Measurements from ENCODE around the gene ANKRD49. TPM values are rescaled to one million over a fixed set of nuclear protein-coding genes. Genes with fewer than 3 reads are reported as not detected.

ANKRD49 gene
- total and polyA plus RNA-seq, 9 donors, result 12.9 to 23.0 (median 15.0) TPM

GRCh38 chr11:94511932-94512781 is 18.4 kb downstream of the ANKRD49 start, which contains the start of gene C11orf97:
Gene C11orf97, plus strand, starts transcription at chr11:94512461. Its CDS starts 68 bp downstream, at chr11:94512529.
- peak; percentile 51 to 76 (median 65) for DNase-seq
- intact Hi-C loops (cut with DNase I), result no loop called here

GRCh38 chr11:94513091-94513490 is 19.3 kb downstream of the ANKRD49 start:
- Histone ChIP-seq H3K27ac (no peak overlapping the region), H3K4me3 (no peak overlapping the region), H3K27me3 (no peaks in the 10 kb centered on the region), H3K4me1 (ENCODE audit: insufficient read depth) (no peaks in the 10 kb centered on the region), H3K9me3 (no peaks in the 10 kb centered on the region), H3K36me3 (no peaks in the 10 kb centered on the region)
- TF ChIP-seq CTCF (IDR thresholded peaks at IDR 0.05), result no peak
- TF ChIP-seq POLR2A (IDR thresholded peaks at IDR 0.05), result no peak
- TF ChIP-seq EP300 (IDR thresholded peaks at IDR 0.05), result no peak
- WGBS, 3 donors, result 53 to 75% (median 70%) methylated on average over 2 of the region's 2 CpGs
- intact Hi-C loops (cut with DNase I), result no loop called here
- no peak for DNase-seq

More at GRCh38 chr11:94511932-94512781, 18.4 kb downstream of the ANKRD49 start, which contains the start of gene C11orf97:
- peak within 1 kb of the TSS; percentile 47 for H3K4me3 ChIP-seq
- TF ChIP-seq POLR2A (IDR thresholded peaks at IDR 0.05), result no peak
- TF ChIP-seq EP300 (IDR thresholded peaks at IDR 0.05), result no peak
- TF ChIP-seq CTCF (IDR thresholded peaks at IDR 0.05), result no peak
- no peaks in the 10 kb centered on the region for H3K9me3 ChIP-seq
- H3K4me1 ChIP-seq (ENCODE audit: insufficient read depth), result no peaks in the 10 kb centered on the region
- 14 to 17% (median 15%) methylated on average over 51 to 53 of the region's 53 CpGs for WGBS, 3 donors
- no peaks in the 10 kb centered on the region for H3K36me3 ChIP-seq
- no peaks in the 10 kb centered on the region for H3K27me3 ChIP-seq
- H3K27ac ChIP-seq, result no peak within 1 kb of the TSS

DNA sequence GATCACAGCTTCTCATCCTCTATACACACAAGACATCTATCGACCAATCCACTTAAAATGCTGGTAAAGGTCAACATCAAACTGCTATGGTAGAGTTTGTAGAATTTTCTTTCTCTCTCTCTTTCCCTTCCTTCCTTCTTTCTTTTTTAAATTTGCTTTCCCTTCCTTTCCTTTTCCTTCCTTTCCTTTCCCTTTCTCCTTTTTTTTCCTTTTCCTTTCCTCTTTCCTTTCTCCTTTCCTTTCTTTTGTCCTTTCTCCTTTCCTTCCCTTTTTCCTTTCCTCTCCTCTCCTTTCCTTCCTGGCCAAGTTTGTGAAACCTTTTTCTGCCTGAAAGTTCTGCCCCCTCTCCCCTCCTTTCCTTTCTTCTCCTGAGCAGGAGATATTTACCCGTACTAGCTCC is 21.6 kb downstream of the ANKRD49 start:
- TF ChIP-seq EP300 (IDR thresholded peaks at IDR 0.05), result no peak
- TF ChIP-seq CTCF (IDR thresholded peaks at IDR 0.05), result no peak
- no peak for TF ChIP-seq POLR2A (IDR thresholded peaks at IDR 0.05)
- Histone ChIP-seq H3K9me3 (no peaks in the 10 kb centered on the region), H3K4me3 (no peak overlapping the region), H3K27me3 (no peaks in the 10 kb centered on the region), H3K27ac (no peak overlapping the region), H3K4me1 (ENCODE audit: insufficient read depth) (no peaks in the 10 kb centered on the region), H3K36me3 (no peaks in the 10 kb centered on the region)
- intact Hi-C loops (cut with DNase I), result no loop called here
- DNase-seq, result no peak
- WGBS, 3 donors, result 63 to 71% (median 64%) methylated on average over 2 of the region's 2 CpGs

DNA sequence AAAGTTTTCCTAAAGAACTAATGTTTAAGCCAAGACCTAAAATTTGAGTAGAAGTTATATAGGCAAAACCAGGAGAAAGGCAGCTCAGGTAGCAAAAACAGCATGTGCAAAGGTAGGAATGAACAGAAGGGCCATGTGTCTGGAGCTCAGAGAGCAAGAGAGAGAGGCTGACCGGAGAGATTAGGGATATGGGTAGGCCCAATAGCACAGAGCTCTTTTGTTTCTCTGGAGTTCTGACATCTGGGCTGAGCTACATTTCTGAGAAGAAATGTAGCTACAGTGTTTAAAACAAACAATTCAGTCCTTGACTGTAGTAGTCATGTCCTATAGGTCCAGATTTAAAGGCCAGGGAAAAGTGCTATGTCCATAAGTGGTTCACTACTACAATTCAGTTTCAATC is 22.9 kb downstream of the ANKRD49 start:
- Histone ChIP-seq H3K27me3 (no peaks in the 10 kb centered on the region), H3K4me1 (ENCODE audit: insufficient read depth) (no peaks in the 10 kb centered on the region), H3K36me3 (no peaks in the 10 kb centered on the region), H3K27ac (no peak overlapping the region), H3K9me3 (no peaks in the 10 kb centered on the region), H3K4me3 (no peak overlapping the region)
- intact Hi-C loops (cut with DNase I), result no loop called here
- TF ChIP-seq POLR2A (IDR thresholded peaks at IDR 0.05) (no peak), EP300 (IDR thresholded peaks at IDR 0.05) (no peak), CTCF (IDR thresholded peaks at IDR 0.05) (no peak)
- DNase-seq, result no peak
- 0 to 91% (median 28%) methylated on average over 1 of the region's 1 CpG for WGBS, 3 donors
